HG03025 (cell line): ENCODE data around the gene XCL1.
"Not testable (repeated sequence)": the region's sequence is repeated elsewhere in the genome, so short reads cannot be mapped to it uniquely, and the experiment has no call there.

Source experiments
- ATAC-seq: cut with Tn5 transposase; IDR thresholded peaks from one replicate; pipeline ENCODE4 v1.9.1; 2021; ENCODE audit warnings: mild to moderate bottlenecking, moderate library complexity; ENCODE audit not compliant: unreplicated experiment, low FRiP score

XCL1 gene

GRCh38 chr1:168576245-168576688 is at the start of gene XCL1:
Gene XCL1 (plus strand): TSS chr1:168576605. CDS start chr1:168576638, 33 bp downstream.
- ATAC-seq = not testable (repeated sequence)

GRCh38 chr1:168529518-168529917 is 46.9 kb upstream of the XCL1 start:
- no peak for ATAC-seq

GRCh38 chr1:168531615-168532345 is 44.6 kb upstream of the XCL1 start:
- no peak for ATAC-seq

GRCh38 chr1:168535536-168535935 is 40.9 kb upstream of the XCL1 start:
- ATAC-seq = no peak

- not testable (repeated sequence) for ATAC-seq
These were observed 35.6 kb upstream of the XCL1 start for GRCh38 chr1:168540798-168541197.

GRCh38 chr1:168542978-168543377 is 33.4 kb upstream of the XCL1 start:
- not testable (repeated sequence) for ATAC-seq

- not testable (repeated sequence) for ATAC-seq
These were observed 32.4 kb upstream of the XCL1 start, which contains the start of gene XCL2 for GRCh38 chr1:168543840-168544498. Gene XCL2 (minus strand): TSS chr1:168543997. CDS start chr1:168543964, 33 bp downstream.

GRCh38 chr1:168545678-168546552 is 30.5 kb upstream of the XCL1 start:
- ATAC-seq = not testable (repeated sequence)

- not testable (repeated sequence) for ATAC-seq
These were observed 29.9 kb upstream of the XCL1 start for GRCh38 chr1:168546553-168546895.

- no peak for ATAC-seq
These were observed 25.4 kb upstream of the XCL1 start for GRCh38 chr1:168550971-168551370.

GRCh38 chr1:168551688-168552087 is 24.7 kb upstream of the XCL1 start:
- ATAC-seq = no peak

GRCh38 chr1:168552961-168553360 is 23.4 kb upstream of the XCL1 start:
- no peak for ATAC-seq

- ATAC-seq = no peak
These were observed 22.5 kb upstream of the XCL1 start for GRCh38 chr1:168553680-168554553.

GRCh38 chr1:168554603-168555483 is 21.6 kb upstream of the XCL1 start:
- no peak for ATAC-seq

- ATAC-seq = no peak
These were observed 20.8 kb upstream of the XCL1 start for GRCh38 chr1:168555508-168556046.

- ATAC-seq = no peak
These were observed 19.8 kb upstream of the XCL1 start for GRCh38 chr1:168556647-168557046.

- no peak for ATAC-seq
These were observed 16.0 kb upstream of the XCL1 start for GRCh38 chr1:168560370-168560769.

GRCh38 chr1:168561989-168562388 is 14.4 kb upstream of the XCL1 start:
- no peak for ATAC-seq

- ATAC-seq = no peak
These were observed 10.6 kb upstream of the XCL1 start for GRCh38 chr1:168565825-168566224.
